ENCODE measurements around the gene ZNF396.

DNA sequence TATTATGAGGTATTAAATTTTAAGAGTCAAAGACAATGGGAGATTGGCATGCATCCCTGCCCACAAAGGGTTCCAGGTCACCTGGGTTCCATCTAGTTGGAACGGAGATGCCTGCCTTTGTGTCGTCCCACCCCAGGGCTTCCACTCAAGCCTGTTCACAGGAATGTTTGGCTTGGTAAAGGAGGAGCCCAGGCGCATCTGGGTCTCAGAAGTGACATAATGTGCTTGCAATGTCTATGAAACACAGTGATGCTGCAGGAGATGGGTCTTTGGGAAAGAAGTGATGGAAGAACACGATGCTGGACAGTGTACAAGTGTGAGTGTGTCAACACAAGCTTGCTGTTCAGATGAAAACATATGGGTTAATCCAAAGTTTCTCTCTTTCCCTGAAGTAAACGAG is 49.6 kb upstream of the ZNF396 start:
- TF ChIP-seq, protein P1, sequence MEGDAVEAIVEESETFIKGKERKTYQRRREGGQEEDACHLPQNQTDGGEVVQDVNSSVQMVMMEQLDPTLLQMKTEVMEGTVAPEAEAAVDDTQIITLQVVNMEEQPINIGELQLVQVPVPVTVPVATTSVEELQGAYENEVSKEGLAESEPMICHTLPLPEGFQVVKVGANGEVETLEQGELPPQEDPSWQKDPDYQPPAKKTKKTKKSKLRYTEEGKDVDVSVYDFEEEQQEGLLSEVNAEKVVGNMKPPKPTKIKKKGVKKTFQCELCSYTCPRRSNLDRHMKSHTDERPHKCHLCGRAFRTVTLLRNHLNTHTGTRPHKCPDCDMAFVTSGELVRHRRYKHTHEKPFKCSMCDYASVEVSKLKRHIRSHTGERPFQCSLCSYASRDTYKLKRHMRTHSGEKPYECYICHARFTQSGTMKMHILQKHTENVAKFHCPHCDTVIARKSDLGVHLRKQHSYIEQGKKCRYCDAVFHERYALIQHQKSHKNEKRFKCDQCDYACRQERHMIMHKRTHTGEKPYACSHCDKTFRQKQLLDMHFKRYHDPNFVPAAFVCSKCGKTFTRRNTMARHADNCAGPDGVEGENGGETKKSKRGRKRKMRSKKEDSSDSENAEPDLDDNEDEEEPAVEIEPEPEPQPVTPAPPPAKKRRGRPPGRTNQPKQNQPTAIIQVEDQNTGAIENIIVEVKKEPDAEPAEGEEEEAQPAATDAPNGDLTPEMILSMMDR (IDR thresholded peaks at IDR 0.05; ENCODE audit: low read length): no peak
- TF ChIP-seq EZH2phosphoT487 (IDR thresholded peaks at IDR 0.05; ENCODE audit: low read length): no peak
